ENCODE measurements around the gene HPCAL1.
"Not testable (repeated sequence)": the region's sequence is repeated elsewhere in the genome, so short reads cannot be mapped to it uniquely, and the experiment has no call there.

Gene HPCAL1

GRCh38 chr2:10442469-10443126 lies 139.9 kb downstream of the HPCAL1 start:
- DNase-seq (ENCODE audit: low read depth) = not testable (repeated sequence)

GRCh38 chr2:10444463-10444862 lies 141.8 kb downstream of the HPCAL1 start:
- DNase-seq (ENCODE audit: low read depth) = no peak

GRCh38 chr2:10446631-10447030 lies 143.9 kb downstream of the HPCAL1 start:
- no peak for DNase-seq (ENCODE audit: low read depth)

DNA sequence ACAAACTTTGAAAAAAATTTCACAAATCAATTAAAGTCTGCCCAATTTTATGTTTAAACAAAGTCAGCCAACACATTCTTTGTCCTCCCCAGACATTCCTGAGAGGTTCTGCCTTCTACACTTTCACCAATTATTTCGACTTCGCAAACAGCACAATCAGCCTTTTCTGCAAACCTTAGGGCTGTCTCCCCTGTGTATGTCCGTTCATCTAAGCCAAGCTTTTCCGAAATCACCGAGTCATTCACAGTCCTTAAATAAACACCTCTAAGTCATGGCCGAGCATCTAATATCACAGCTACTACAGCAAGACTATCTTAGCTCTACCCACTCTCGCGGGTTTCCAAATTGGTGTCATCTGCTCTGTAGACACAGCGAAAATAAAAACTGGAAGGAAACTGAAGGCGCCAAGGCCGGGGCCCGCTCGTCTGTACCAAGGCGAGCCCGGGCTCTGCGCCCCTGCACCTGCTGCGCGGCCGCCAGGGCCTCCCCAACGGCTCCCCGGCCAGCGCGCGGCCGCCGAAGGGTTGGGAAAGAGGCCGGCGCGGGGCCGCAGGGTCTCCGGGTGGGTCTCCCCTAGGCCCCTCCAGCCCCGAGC lies 144.7 kb downstream of the HPCAL1 start:
- DNase-seq (ENCODE audit: low read depth) = no peak

DNA sequence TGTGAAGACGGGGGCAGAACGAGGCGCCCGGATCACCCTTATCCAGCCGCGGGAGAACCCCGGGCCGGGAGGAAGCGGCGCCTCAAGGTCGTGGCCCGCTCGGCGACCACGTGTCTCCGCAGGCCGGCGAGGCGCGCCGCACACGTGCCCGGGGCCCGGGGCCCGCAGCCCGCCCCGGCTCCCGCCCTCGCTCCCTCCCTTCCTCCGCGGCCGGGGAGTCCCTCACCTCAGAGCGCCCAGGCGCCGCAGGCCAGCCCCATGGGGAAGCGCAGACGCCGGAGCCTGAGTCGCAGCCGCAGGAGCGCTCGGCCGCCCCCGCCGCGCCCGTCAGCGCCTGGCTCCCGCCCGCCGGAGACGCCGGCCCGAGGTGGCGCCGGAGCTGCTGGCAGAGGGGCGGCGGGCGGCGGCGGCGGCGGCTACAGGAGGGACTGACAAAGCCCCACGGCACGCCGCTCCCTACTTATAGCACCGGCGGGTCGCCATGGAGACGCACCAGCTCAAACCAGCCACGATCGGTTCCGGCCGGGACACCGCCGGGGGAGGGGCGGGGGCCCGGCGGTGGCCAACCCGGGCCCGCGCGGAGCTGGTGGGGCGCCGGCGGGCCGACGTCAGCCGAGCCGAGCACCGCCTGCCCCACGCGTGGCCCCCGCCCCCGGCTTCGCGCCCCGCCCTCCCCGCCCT lies 145.3 kb downstream of the HPCAL1 start, which contains the start of gene ODC1:
TSS of gene ODC1 (minus strand) at position 433 of the 681 bp plus-strand sequence. CDS start 3,295 bp downstream, outside the sequence.
- DNase-seq (ENCODE audit: low read depth) = peak; percentile 98

DNA sequence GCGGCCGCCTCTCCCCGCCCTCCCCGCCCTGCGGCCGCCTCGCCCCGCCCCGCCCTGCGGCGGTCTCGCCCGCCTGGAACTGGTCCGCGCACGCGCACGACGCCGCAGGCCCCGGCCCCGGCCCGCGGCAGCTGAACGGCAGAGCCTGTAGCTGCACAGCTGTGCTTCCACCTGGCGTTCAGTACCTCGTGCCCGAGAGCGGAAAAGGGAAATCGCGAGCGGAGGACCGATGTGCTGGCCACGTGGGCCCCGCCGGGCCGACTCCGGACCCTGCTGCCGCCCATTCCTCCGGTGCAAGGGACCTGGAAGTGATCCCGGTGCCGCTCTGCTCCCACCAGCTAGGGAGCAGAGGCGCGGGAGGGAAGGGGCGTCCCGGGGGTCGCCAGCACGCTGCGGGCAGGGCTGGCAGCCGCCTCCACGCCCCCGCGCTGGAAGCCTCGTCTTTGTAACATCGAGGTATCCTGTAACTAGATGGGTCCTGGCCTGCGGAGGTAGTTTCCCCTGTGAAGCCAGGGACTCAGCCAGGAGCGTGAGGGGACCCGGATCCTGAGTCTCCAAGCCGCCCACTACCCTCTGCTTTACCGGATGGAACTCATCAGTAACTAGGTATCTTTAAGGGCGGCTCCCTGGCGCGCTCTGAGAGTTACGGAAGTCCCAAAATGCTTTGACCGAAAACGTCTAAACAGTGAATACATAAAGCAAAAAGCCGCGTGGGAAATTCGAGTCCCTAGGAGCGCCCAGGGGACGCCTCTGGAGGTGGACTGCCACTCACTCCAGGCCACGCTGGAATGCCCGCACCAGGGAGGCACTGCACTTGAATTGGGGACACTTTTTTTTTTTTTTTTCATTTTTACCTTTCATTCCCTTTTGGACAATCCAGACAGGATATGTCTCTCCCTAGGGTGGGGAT lies 146.1 kb downstream of the HPCAL1 start:
- peak; percentile 79 for DNase-seq (ENCODE audit: low read depth)

GRCh38 chr2:10449486-10449831 lies 146.8 kb downstream of the HPCAL1 start:
- no peak for DNase-seq (ENCODE audit: low read depth)

GRCh38 chr2:10449838-10450691 lies 147.4 kb downstream of the HPCAL1 start:
- no peak for DNase-seq (ENCODE audit: low read depth)

DNA sequence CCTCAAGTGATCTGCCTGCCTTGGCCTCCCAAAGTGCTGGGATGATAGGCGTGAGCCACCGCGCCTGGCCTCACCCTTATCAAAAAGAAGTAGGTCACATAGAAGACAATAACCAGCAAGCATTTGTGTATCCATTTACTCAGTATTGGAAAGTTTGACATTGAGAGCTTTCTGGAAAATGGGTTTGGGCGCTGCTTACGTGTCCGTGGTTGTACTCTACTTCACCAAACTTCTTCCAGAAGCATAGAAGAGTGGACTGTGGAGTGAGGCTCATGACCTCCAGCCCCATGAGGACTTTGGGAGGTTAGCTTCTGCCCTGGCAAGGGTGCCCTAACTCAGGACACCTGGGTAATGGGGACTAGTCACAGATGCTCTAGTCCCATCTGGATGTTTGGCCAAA lies 149.1 kb downstream of the HPCAL1 start:
- DNase-seq (ENCODE audit: low read depth) = no peak

- no peak for DNase-seq (ENCODE audit: low read depth)
Observed at GRCh38 chr2:10452312-10452711, 149.6 kb downstream of the HPCAL1 start.

DNA sequence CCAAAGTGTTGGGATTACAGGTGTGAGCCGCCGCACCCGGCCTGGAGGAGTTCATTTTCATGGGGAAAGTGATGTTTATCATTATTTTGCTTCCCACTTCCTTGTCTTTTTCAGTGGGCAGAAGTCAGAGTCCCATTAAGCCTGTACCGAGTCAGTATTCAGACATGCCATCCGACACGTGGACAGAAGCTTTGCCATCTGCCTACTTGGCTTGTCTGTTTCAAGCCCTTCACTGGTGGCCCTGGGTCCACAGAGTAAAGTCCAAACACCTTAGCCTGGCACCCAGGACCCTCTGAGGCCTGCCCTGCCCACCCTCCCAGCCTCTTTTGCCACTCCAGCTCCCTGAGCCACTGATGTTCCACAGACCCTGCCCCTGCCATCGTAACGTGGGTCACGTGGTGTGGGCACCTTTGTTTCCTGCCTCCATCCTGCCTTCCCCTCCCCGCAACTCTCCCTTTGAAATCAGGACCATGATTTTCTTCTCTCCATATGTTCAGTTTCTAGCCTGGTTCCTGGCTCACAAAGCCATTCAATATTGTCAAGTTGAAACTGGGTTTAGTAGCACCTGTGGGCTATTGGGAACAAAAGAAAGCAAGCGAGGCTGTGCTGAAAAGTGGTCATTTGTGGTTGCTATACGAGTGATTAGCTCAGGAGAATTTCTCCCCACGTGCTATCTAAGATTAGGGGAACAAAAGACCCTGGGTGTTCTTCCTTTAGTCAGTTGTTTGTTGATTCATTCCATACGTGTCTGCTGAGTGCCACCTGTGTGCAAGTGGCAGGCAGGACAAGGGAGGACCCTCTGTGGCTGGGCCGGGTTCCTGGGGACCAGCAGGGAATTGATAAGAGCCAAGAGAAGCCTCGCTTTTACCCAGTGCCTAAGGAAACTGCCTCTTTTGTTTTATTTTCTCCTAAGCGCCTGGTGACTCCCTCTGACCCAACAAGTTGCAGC lies 150.5 kb downstream of the HPCAL1 start:
- no peak for DNase-seq (ENCODE audit: low read depth)

- no peak for DNase-seq (ENCODE audit: low read depth)
Observed at GRCh38 chr2:10453905-10454298, 151.2 kb downstream of the HPCAL1 start.

- DNase-seq (ENCODE audit: low read depth) = no peak
Observed at GRCh38 chr2:10454505-10454904, 151.8 kb downstream of the HPCAL1 start.

- not testable (repeated sequence) for DNase-seq (ENCODE audit: low read depth)
Observed at GRCh38 chr2:10457195-10457594, 154.5 kb downstream of the HPCAL1 start.

DNA sequence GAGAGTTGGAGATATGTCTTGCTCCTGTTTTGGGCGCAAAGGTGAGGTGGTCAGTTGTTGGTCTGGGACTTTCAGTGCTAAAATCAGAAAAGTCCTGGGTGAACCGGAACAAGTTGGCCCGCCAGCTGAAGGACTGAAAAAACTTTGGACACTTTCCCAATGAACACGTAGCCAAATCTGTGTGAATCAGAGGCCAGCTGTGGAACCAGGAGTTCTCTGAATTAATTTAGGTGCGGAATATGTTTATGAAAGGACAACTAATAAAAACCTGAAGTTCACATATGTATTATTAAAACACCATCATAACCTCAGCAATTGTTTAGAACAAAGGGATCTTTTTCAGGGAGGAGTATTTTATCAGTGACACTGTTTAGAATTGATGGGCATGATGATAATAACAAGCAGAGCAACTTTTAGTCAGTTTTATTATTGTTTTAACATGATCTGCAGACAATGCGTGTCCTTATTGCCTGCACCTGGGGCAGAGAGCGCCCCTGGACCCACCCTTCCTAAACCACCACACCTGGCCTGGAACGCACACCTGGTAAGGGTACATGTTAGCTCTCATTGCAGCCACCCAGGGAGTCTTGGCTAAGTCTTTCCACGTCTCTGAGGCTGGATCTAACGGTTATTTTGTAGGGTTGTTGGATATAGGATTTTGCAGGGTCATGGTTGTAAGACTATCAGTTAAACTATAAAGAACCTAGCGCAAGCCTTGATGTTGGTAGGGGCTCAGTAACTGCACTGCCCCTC lies 155.3 kb downstream of the HPCAL1 start:
- DNase-seq (ENCODE audit: low read depth) = no peak

GRCh38 chr2:10460366-10460796 lies 157.7 kb downstream of the HPCAL1 start:
- DNase-seq (ENCODE audit: low read depth) = no peak

GRCh38 chr2:10462178-10463083 lies 159.7 kb downstream of the HPCAL1 start:
- no peak for DNase-seq (ENCODE audit: low read depth)

DNA sequence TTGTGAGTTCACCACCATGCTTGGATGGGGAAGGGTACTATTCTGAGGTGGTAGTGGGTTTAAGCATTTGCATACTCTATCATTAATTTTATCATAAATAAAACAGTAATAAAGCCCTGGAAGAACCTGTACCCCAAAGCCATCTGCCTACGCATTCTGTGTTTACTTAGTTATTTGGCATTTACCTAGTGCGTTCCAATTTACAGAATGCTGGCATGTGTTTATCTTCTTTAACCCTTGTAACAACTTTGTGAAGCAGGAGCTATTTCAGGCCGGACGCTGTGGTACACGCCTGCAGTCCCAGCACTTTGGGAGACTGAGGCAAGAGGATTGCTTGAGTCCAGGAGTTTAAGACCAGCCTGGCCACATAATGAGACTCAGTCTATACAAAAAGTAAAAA lies 163.2 kb downstream of the HPCAL1 start:
- no peak for DNase-seq (ENCODE audit: low read depth)

Measured in stimulated activated CD8-positive, alpha-beta memory T cell treated with anti-CD3 and anti-CD28 coated beads, Interleukin-15, amount 100 ng/mL, for 1 hour (primary cell).